ENCODE data around the gene BCL7A. TPM values are rescaled to one million over a fixed set of nuclear protein-coding genes. Genes with fewer than 3 reads are reported as not detected.

Gene BCL7A
- total and polyA plus RNA-seq, 2 of the 8 experiments (the other 6 are each of a cell fraction or from before 2014, with no cell fraction given), result 11.9 to 12.7 TPM

DNA sequence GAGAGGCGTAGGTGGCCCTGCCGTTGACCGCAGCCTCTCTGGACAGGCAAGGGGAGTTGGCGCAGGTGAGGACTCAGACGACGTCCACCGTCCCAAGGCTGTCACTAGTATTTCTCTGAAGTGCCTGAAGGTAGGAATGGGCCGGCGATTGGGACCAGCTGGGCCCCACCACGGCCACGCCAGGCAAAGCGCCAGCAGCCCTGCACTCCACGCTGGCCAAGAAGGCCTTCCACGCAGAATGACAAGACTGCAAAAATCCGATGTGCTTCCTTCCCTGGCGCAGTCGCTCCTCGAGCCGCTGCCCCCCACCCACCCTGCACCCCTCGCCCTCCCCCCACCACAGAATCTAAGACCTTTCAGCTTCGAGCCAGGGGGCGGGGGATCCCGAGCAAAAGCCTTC lies 39.6 kb downstream of the BCL7A start:
- no peak overlapping the region for H3K4ac ChIP-seq (replicated peaks; ENCODE audit: insufficient read length, low read depth, low read length)
- H3K23me2 ChIP-seq (ENCODE audit: low read depth, low read length), result no peaks in the 10 kb centered on the region
- no peak overlapping the region for H3K23ac ChIP-seq (ENCODE audit: insufficient read length)
- no peak for TF ChIP-seq TAF1 (IDR thresholded peaks at IDR 0.05; ENCODE audit: low read depth, low read length)
- no peak for TF ChIP-seq TAF7 (optimal IDR thresholded peaks at IDR 0.05; ENCODE audit: borderline replicate concordance, low read depth, low read length)
- no peak for TF ChIP-seq RXRA (IDR thresholded peaks at IDR 0.05; ENCODE audit: insufficient read depth, low read depth, low read length)
- TF ChIP-seq SP2 (IDR thresholded peaks at IDR 0.05; ENCODE audit: low read length), result no peak
- no peak for TF ChIP-seq ZNF274 (IDR thresholded peaks at IDR 0.05; ENCODE audit: borderline replicate concordance, extremely low read depth, low read length)
- no peak for TF ChIP-seq CTBP2 (IDR thresholded peaks at IDR 0.05; ENCODE audit: borderline replicate concordance, insufficient read depth, insufficient read length, low read length)
- TF ChIP-seq TBP (IDR thresholded peaks at IDR 0.05; ENCODE audit: low read depth, low read length), result no peak
- no peak for TF ChIP-seq BACH1 (IDR thresholded peaks at IDR 0.05; ENCODE audit: low read length)
- TF ChIP-seq ATF2 (IDR thresholded peaks at IDR 0.05; ENCODE audit: low read length), result no peak
- H3K9me3 ChIP-seq (ENCODE audit: insufficient read depth in 2 of 2, low read depth in 1 of 2, low read length in 1 of 2), result no peaks in the 10 kb centered on the region
- H3K4me1 ChIP-seq (replicated peaks in 1 of 4; ENCODE audit: control insufficient read depth in 3 of 4, insufficient read depth in 4 of 4, low read length in 3 of 4), result peaks cover 0 to 21% (median 10%) of the 10 kb centered on the region in 4 experiments; a peak in 6 of 7 replicates
- H2AK5ac ChIP-seq (ENCODE audit: low read depth, low read length), result no peak overlapping the region
- no peak overlapping the region for H4K91ac ChIP-seq (replicated peaks; ENCODE audit: insufficient read length, low read length)
- no peak overlapping the region for H3K18ac ChIP-seq (ENCODE audit: extremely low read depth, low read length)
- POLR2A ChIA-PET (ENCODE audit: partially characterized antibody), result no interaction called here
- no peak overlapping the region for H2BK12ac ChIP-seq (ENCODE audit: low read depth, low read length)
- H3K14ac ChIP-seq (ENCODE audit: insufficient read length), result no peak overlapping the region
- H4K20me1 ChIP-seq (replicated peaks in 1 of 2; ENCODE audit: control insufficient read depth in 1 of 2, insufficient read depth in 2 of 2, low read length in 2 of 2), result peaks cover 2 to 3% of the 10 kb centered on the region in 2 experiments
- H2BK120ac ChIP-seq (replicated peaks; ENCODE audit: low read depth, low read length), result no peak overlapping the region
- no peak overlapping the region for H2BK15ac ChIP-seq (ENCODE audit: low read length)
- H3K27ac ChIP-seq (ENCODE audit: low read depth, low read length), result no peak overlapping the region
- H3K56ac ChIP-seq (replicated peaks; ENCODE audit: insufficient read length, low read depth, low read length), result no peak overlapping the region
- no peak for DNase-seq (ENCODE audit: low read depth in 1 of 2, low spot score in 2 of 2)
- 94% methylated on average over 21 of the region's 23 CpGs; no CpG with 5 or more reads in 1 of the 2 experiments for WGBS, 2 experiments (ENCODE audit: extremely low coverage in 1 of 2, insufficient coverage in 1 of 2, insufficient read length in 1 of 2, insufficient replicate concordance in 2 of 2, low coverage in 1 of 2, low lambda C conversion rate in 2 of 2, missing lambda C conversion rate in 1 of 2)
- H3K36me3 ChIP-seq (ENCODE audit: control insufficient read depth in 2 of 4, insufficient read depth in 4 of 4, low read length in 3 of 4), result peaks cover 2 to 20% (median 12%) of the 10 kb centered on the region in 4 experiments; a peak in 6 of 8 replicates
- H2AFZ ChIP-seq (ENCODE audit: low read length), result no peak overlapping the region
- CTCF ChIA-PET (ENCODE audit: partially characterized antibody), result interaction anchor here (3.0 to 20.6 kb wide), 2 partner anchors 10 to 63 kb away, joined by 19 to 379 read pairs; no protein-coding TSS in a partner anchor
- H3K4me2 ChIP-seq (ENCODE audit: insufficient read depth in 1 of 2, low read depth in 2 of 2, low read length in 2 of 2), result no peak overlapping the region
- H3K79me2 ChIP-seq (ENCODE audit: control insufficient read depth in 1 of 2, insufficient read depth in 2 of 2, low read length in 2 of 2), result no peaks in the 10 kb centered on the region
- no peak overlapping the region for H3K9ac ChIP-seq (replicated peaks in 1 of 4; ENCODE audit: extremely low read depth in 1 of 4, low read depth in 3 of 4, low read length in 3 of 4)
- no peak overlapping the region for H4K5ac ChIP-seq (ENCODE audit: insufficient read length, low read depth, low read length)
- H2BK5ac ChIP-seq (ENCODE audit: low read depth, low read length), result no peak overlapping the region
- no peaks in the 10 kb centered on the region for H3K27me3 ChIP-seq (replicated peaks in 1 of 4; ENCODE audit: control insufficient read depth in 3 of 4, extremely low read depth in 1 of 4, insufficient read depth in 3 of 4, low read length in 3 of 4)
- no peak overlapping the region for H4K8ac ChIP-seq (ENCODE audit: extremely low read depth, insufficient read depth, low read length)
- no peak overlapping the region for H2BK20ac ChIP-seq (ENCODE audit: low read length)
- 0 out of 2 replicates have a peak, but pooled peaks cover 2% of the 10 kb centered on the region for H3K79me1 ChIP-seq (ENCODE audit: low read depth, low read length)
- no peak for FAIRE-seq
- H3K4me3 ChIP-seq (ENCODE audit: extremely low read depth in 1 of 4, insufficient read depth in 2 of 4, low read depth in 3 of 4, low read length in 4 of 4), result no peak overlapping the region
